HG03066 (cell line): ENCODE results near the gene METTL23.
"Not testable (repeated sequence)": the region's sequence is repeated elsewhere in the genome, so short reads cannot be mapped to it uniquely, and the experiment has no call there.

Experiments used
- ATAC-seq: cut with Tn5 transposase; IDR thresholded peaks from one replicate; pipeline ENCODE4 v1.9.1; 2021; ENCODE audit warnings: low read depth; ENCODE audit not compliant: unreplicated experiment

The METTL23 gene

DNA sequence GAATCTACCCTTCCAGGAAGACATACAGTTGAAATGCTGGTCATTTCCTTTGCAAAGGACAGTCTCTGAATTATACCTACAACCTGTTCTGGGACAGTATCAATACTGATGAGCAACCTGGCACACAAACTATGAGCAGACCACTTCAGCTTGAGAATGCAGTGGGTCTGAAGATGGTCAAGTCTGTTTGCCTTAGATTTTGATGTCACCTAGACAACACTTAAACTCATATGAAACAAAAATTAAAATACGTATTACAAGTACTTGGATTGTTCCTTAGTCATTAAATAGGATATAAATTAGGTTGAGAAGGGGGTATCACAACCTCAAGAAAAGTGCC, 6.9 kb downstream of the METTL23 start:
- no peak for ATAC-seq

GRCh38 chr17:76734080-76734840, 7.6 kb downstream of the METTL23 start:
- no peak for ATAC-seq

GRCh38 chr17:76735006-76735405, 8.4 kb downstream of the METTL23 start:
- no peak for ATAC-seq

DNA sequence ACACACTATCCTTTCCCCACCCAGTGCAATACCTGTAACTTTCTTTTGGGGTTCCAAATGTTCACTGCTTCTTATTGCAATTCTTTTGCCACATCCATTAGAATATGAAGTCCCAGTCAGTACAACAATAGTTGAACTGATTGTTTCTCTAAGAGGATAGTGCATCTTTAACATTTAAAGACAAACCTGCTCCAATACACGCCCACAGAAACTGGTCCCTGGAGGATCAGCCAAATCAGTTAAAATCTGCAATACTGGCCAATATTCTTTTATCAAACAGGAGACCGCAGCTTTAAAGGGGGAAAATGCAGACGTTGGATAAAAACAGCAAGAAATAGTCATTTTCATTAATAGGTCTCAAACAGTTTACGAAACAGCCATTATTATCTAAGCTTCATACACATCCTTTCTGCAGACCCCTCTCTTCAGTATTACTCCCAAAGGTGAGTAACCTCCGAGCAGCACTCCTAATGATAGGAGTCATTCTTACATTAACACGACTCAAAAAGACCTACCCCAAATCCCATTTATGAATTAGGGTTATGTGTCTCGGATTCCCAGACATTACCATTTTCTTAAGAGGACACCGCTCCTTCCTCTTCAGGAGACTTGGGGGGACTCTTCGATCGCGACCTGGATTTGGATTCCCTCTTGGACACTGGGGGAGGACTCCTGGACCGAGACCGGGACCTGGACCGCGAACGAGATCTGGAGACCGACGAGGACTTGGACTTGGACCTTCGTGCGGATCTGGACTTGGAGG, 9.1 kb downstream of the METTL23 start:
- ATAC-seq, result no peak

GRCh38 chr17:76736349-76737081, 9.9 kb downstream of the METTL23 start:
- peak; percentile 4 for ATAC-seq

DNA sequence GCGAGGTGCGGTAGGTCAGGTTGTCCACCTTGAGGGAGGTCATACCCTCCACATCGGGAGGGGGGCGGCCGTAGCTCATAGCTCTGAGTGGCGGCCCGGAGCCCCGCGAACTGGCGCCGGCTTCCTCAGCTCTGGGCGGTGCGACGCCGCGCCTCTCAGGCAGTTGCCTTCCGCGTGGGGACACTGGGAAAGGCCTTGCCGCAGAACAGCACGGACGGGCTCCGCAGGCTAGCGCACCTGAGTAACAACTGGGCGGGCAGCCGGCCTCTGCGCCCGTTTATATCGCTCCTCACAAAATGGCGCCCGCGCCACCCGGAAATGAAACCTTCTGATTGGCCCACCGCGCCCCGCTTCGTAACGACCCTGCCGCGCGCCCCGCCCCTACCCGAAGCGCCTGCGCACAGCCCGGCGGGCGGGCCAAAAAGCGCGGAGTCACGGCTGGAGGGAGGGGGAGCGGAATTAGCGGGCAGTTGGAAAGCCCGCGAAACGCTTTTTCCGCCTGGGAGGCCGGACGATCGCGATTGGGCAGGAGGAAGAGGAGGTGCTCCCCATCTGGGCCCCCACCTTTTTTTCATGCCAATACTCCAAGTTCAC, 10.5 kb downstream of the METTL23 start, which contains the start of gene SRSF2:
TSS of gene SRSF2 (minus strand) at position 250 of the 594 bp plus-strand sequence. CDS start at position 79, 171 bp downstream.
- ATAC-seq, result peak; percentile 54

GRCh38 chr17:76737676-76738467, 11.2 kb downstream of the METTL23 start, which contains the start of gene MFSD11:
Gene MFSD11 (plus strand): TSS chr17:76738119. CDS start chr17:76738353, 234 bp downstream.
- peak; percentile 53 for ATAC-seq

DNA sequence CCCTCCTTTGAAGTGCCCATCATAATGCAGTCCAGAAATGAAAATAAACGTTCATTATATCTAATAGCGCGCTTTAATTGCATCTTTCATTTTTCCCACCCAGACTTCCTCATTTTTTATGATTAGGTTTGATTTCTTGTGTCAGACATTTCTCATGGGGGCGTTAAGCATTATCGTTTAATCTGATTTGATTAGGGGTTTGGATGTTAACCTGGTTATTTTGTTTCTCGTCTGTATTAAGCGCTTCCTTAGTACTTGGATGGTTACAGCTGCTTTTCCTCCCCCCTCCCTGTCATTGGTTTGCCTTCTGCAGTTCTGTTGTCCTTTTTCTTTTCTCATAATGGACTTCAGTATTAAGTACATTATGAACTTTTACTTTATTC, 11.8 kb downstream of the METTL23 start:
- no peak for ATAC-seq

GRCh38 chr17:76739568-76740115, 13.0 kb downstream of the METTL23 start:
- not testable (repeated sequence) for ATAC-seq

DNA sequence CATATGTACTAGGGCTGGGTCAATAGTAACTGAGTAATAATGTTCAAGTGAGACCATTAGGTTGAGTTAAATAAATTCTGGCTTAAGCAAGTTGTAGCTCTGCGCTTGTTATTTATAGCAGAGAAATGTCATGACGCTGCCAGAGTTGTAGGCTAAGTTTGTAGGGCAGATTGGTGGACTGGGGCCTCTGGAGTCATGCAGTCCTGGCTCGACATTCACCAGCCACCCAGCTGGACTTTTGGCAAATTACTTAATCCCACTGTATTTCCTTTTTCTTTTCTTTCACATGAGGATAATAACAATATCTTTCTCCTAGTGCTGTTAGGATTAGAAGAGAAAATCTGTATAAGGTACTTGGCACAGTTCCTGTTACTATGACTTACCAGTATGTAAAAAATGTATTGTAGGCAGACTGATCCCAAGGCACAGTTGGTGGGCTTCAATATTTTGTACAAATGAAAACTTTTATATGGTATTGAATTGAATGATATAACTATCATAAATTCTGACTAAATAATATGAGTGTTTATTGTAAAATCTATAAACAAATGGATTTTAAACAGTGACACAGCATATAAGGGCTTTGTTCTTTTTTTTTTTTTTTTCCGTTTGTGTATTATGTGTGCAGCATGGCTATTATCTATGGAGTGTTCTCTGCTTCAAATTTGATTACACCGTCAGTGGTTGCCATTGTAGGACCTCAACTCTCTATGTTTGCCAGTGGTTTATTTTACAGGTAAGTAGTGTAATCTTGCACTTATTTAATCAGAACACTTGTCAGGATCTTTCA, 13.9 kb downstream of the METTL23 start:
- ATAC-seq, result no peak

DNA sequence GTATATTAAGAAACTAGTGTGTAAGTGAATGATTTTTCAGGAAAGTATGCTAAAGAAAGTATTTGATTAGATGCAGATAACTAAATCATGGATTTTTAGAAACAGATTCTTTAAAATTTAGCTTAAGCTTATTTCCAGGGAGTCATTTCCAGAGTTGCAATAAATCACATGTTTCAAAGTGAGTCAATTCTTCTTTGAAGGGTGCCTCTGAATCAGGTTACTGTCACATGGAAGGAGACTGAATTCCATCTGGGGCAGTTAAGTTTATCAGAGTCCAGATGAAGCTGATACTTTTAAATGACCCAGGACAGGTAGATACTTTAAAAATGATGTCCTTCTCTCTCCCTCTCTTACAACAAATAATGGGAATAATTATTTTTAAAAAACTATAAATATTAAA, 16.3 kb downstream of the METTL23 start:
- no peak for ATAC-seq

GRCh38 chr17:76744747-76745146, 18.1 kb downstream of the METTL23 start:
- ATAC-seq, result no peak

GRCh38 chr17:76745785-76746184, 19.1 kb downstream of the METTL23 start:
- not testable (repeated sequence) for ATAC-seq

- no peak for ATAC-seq
These were observed 21.2 kb downstream of the METTL23 start for GRCh38 chr17:76747716-76748363.

DNA sequence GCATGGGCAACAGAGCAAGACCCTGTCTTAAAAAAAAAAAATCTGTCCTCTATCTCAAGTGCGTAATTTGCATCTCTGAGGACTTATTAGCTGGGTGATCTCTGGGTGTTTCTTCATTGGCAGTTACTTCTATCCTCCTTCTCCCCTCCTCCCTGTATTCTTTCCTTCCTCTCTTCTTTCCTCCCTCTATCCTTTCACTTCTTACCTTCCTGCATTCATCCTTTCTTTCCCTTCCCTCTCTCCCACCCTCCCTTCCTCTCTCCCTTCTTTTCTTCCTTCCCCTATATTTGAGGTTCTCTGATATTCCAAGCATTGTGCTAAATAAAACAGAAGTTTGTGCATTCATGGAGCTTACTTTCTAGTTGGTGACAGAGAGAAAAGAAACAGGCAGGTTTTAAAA, 22.0 kb downstream of the METTL23 start:
- ATAC-seq, result no peak

DNA sequence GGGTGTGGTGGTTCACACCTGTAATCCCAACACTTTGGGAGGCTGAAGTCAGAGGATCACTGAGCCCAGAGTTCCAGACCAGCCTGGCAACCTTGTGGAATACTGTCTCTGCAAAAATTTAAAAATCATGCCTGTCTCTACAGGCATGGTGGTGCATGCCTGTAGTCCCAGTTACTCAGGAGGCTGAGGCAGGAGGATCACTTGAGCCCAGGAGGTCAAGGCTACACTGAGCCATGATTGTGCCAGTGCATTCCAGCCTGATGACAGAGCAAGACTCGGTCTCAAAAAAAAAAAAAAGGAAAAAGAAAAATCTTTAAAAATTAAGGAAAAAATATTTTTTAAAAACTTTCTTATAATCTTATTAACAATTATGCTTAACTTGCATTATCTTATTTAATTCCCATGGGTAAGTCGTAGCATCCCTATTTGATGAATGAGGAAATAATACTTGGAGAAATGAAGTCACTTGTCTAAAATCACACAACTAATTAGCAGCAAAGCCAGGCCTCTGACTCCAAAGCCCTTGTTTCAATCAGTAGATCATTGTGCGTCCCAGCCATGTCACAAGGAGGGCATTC, 24.9 kb downstream of the METTL23 start:
- ATAC-seq, result no peak

- ATAC-seq, result no peak
These were observed 25.4 kb downstream of the METTL23 start for GRCh38 chr17:76752006-76752405.
